Dedifferentiated amniotic fluid mesenchymal stem cell (primary cell): ENCODE data around the gene TMEM37.

ENCODE experiments used
- DNase-seq: peaks from one replicate; pipeline ENCODE4 v3.0.0-alpha.2; 2016; ENCODE audit errors: extremely low spot score

Gene TMEM37

GRCh38 chr2:119455066-119455718 lies 23.5 kb downstream of the TMEM37 start:
- no peak for DNase-seq

DNA sequence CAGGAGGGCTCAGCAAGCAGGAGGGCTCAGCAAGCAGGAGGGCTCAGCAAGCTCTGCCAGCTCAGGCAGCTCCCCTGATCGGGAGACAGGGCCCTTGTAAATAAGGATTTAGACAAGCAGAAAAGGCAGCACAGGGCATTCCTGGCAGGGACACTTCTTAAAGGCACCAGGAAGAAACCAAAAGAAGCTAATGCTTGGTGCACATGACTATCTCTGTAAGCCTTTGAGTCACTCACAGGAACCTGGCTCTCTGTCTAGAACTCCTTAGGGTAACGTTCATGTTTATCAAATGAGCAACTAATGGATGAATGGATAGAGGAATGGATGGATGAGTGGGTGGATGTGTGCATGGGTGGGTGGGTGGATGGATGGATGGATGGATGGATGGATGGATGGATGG lies 28.4 kb downstream of the TMEM37 start:
- DNase-seq, result no peak

GRCh38 chr2:119461811-119462210 lies 30.2 kb downstream of the TMEM37 start:
- no peak for DNase-seq

- no peak for DNase-seq
Measured at GRCh38 chr2:119462574-119462973, 30.9 kb downstream of the TMEM37 start.

- no peak for DNase-seq
Measured at GRCh38 chr2:119463136-119463535, 31.5 kb downstream of the TMEM37 start.

GRCh38 chr2:119463990-119464389 lies 32.3 kb downstream of the TMEM37 start:
- no peak for DNase-seq

GRCh38 chr2:119464981-119465380 lies 33.3 kb downstream of the TMEM37 start:
- DNase-seq, result no peak

DNA sequence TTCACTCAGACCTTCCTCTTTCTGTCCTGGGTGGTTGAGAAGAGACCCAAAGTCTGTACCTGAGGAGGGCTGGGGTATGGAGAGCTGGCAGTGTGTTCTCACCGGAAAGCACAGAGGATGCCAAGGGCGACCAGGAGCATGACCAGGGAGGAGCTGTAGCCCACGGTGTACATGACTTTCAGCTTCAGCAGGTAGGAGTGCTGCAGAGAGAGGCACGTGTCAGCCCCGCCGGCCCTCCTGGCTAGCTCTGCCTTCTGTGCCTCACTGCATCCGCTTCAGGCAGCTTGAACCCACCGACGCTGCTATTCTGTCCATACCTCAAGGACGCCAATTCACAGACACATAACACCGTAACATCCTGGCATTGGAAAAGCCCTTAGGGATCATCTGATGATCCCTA lies 34.0 kb downstream of the TMEM37 start:
- no peak for DNase-seq

- no peak for DNase-seq
Measured at GRCh38 chr2:119466373-119466772, 34.7 kb downstream of the TMEM37 start.

DNA sequence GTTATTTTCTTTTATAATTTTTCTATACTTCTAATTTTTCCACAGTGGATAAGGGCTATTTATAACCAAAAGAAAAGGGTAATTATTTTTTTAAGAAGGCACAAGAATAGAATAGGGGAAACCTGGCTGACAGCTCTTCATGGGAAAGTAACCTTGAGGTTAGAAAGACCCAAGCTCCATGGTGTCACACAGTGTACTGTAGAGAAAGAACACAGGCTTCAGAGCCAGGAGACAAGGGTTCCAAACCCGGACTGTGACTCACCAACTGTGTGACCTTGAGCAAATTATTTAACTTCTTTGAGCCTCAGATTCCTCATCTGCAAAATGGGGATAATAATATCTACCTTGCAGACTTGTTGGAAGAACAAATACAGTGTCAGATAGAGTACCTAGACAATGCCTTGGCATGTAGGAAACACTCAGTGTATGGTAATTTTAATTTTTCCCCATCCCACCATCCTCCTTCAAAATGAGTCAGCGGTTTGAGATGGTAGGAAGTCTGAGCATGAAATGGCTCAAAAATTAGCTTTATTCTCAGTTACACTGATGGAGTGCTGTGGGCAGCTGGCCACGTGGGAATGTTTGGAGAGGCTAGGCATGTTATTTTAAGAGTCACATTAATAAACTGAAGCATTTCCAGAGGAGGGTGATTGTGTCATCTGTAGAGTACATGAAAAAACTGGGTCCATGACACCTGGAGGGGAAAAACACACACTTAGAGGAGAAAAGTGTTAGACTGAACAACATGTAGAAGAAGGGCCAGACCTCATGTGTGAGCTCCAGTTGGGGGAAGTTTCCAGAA lies 36.7 kb downstream of the TMEM37 start:
- no peak for DNase-seq

GRCh38 chr2:119469131-119469530 lies 37.5 kb downstream of the TMEM37 start:
- no peak for DNase-seq

DNA sequence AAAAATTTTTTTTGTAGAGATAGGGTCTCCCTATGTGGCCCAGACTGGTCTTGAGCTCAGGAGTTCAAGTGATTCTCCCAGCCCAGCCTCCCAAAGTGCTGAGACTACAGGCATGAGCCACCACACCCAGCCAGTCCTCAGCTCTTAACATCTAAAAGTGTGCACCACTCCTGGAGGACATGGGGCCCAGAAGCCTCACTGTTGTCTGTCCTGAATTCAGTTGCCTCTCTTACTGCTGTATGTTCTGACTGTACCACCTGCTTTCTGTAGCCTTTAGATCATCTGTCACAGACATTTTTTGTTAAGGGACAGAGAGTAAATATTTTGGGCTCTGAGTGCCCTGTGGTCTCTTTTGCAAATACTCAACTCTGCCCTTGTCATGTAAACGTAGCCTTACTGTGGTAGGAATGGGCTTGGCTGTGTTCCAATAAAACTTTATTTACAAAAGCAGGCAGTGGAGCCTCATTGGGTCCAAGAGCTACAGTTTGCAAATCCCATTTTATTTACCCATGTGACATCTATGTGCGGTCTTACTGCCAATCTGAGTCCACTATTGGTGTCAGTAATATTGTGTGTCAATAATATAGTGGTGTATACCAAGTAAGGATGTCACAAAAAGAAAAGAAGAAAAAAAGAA lies 38.1 kb downstream of the TMEM37 start:
- no peak for DNase-seq

- DNase-seq, result no peak
Measured at GRCh38 chr2:119472749-119473148, 41.1 kb downstream of the TMEM37 start.

DNA sequence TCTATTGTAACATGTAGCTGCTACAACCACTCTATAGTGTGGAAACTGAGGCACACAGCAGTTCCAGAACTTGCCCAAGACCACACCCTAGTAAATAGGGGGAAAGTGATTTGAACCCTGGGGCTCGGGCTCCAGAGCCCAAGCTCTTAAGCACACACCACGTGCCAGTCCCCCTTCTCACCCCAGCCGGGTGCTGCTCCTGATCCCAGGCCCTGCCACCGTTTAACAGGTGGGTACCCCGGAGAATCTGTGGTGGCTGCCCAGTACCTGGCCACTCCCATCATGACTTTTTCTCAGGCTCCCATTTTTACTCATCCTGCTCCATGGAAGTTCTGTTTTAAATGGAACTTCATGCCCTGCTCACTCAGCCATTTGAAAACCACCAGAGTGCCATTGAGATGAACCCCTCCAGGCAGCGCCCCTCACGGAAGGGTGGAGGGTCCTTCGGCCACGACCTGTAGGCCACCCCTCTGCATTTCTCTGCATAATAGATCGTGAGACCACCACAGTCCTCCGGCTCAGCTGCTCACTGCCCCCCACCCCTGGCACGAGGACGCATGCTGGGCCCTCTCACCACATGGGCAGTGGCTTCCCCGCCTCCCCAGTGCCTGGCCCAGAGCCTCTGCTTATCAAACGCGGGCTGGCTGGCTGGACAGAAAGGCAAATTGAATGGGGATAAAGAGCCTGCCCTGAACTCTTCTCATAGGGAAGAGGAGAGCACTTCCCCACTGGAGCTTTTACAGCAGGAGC lies 42.1 kb downstream of the TMEM37 start:
- DNase-seq, result no peak

- no peak for DNase-seq
Measured at GRCh38 chr2:119474371-119475224, 42.9 kb downstream of the TMEM37 start.

GRCh38 chr2:119475225-119475856 lies 43.7 kb downstream of the TMEM37 start:
- no peak for DNase-seq

GRCh38 chr2:119475857-119476244 lies 44.2 kb downstream of the TMEM37 start:
- no peak for DNase-seq

DNA sequence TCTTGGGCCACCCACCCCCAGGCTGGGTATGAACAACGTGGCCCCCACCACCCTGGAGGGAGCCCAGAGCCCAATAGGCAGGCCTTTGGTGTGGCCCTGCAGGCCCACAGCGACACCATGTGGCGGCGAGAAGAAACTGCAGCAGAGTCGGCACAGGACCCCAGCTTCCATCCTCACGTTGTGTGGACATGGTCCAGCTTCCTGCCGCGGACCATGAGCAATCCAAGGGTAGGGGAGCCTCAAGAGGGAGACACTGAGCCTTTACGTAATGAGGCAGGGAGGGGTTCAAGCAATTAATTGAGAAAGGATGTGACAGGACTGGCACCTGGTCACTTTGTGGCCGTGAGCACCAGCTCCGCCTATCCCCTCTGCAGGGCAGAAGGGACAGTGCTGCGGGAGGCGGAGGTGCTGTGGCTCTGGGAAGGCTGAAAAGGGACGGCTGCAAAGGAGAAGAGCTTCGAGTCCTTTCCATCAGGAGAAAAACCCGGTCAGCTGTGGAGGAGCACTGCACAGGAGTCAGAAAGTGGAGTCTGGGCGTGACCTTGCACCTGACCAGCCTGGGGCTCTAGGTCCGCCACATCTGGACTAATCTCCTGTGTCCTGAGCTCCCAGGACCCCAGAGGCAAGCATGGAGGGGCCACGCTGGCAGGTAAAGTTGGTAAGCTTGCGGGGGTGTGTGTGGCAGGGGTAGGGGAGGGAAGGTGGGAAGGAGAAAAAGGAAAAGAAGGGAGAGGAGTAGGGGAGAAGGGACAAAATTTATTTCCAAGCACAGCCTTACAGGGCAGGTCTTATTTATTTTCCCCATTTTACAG lies 44.9 kb downstream of the TMEM37 start:
- DNase-seq, result peak; percentile 18

- DNase-seq, result no peak
Measured at GRCh38 chr2:119477113-119477505, 45.5 kb downstream of the TMEM37 start.
